Measurements from ENCODE around the gene DPH2. TPM values are rescaled to one million over a fixed set of nuclear protein-coding genes. Genes with fewer than 3 reads are reported as not detected.

Gene DPH2
- total and polyA plus RNA-seq, 2 of the 8 experiments (the other 6 are each of a cell fraction or from before 2014, with no cell fraction given) = 64.9 to 92.1 TPM

GRCh38 chr1:43986712-43987111 lies 16.9 kb downstream of the DPH2 start:
- H3K27ac ChIP-seq (ENCODE audit: low read depth, low read length) = no peak overlapping the region

More at GRCh38 chr1:43986712-43987111, 16.9 kb downstream of the DPH2 start:
- no peak overlapping the region for H2BK5ac ChIP-seq (ENCODE audit: low read depth, low read length)
- peaks cover 6% of the 10 kb centered on the region; the same call in 1 of the 2 replicates for H3K23me2 ChIP-seq (ENCODE audit: low read depth, low read length)
- FAIRE-seq = no peak
- H3K9ac ChIP-seq (replicated peaks in 1 of 4; ENCODE audit: extremely low read depth in 1 of 4, low read depth in 3 of 4, low read length in 3 of 4) = no peak overlapping the region
- no peak overlapping the region for H3K4me2 ChIP-seq (ENCODE audit: insufficient read depth in 1 of 2, low read depth in 2 of 2, low read length in 2 of 2)
- no peaks in the 10 kb centered on the region for H3K79me2 ChIP-seq (ENCODE audit: control insufficient read depth in 1 of 2, insufficient read depth in 2 of 2, low read length in 2 of 2)
- H2BK120ac ChIP-seq (replicated peaks; ENCODE audit: low read depth, low read length) = no peak overlapping the region
- H3K4me1 ChIP-seq (replicated peaks in 1 of 4; ENCODE audit: control insufficient read depth in 3 of 4, insufficient read depth in 4 of 4, low read length in 3 of 4) = peaks cover 0 to 5% (median 2%) of the 10 kb centered on the region in 4 experiments; a peak in 3 of 7 replicates
- no peaks in the 10 kb centered on the region for H3K9me3 ChIP-seq (ENCODE audit: insufficient read depth in 2 of 2, low read depth in 1 of 2, low read length in 1 of 2)
- no peak overlapping the region for H4K8ac ChIP-seq (ENCODE audit: extremely low read depth, insufficient read depth, low read length)
- DNase-seq (ENCODE audit: low read depth in 1 of 2, low spot score in 2 of 2) = no peak
- H3K23ac ChIP-seq (ENCODE audit: insufficient read length) = no peak overlapping the region
- no peak overlapping the region for H4K91ac ChIP-seq (replicated peaks; ENCODE audit: insufficient read length, low read length)
- no peak overlapping the region for H2AFZ ChIP-seq (ENCODE audit: low read length)
- H2BK12ac ChIP-seq (ENCODE audit: low read depth, low read length) = no peak overlapping the region
- POLR2A ChIA-PET (ENCODE audit: partially characterized antibody) = interaction anchor here (0.7 to 13.6 kb wide), 6 partner anchors 9 to 77 kb away, joined by 3 to 189 read pairs (median 4); partner anchors contain the start of genes ATP6V0B, B4GALT2, DPH2 and IPO13
- no peak overlapping the region for H2AK5ac ChIP-seq (ENCODE audit: low read depth, low read length)
- no peaks in the 10 kb centered on the region for H3K27me3 ChIP-seq (replicated peaks in 1 of 4; ENCODE audit: control insufficient read depth in 3 of 4, extremely low read depth in 1 of 4, insufficient read depth in 3 of 4, low read length in 3 of 4)
- peaks cover 8% of the 10 kb centered on the region for H3K79me1 ChIP-seq (ENCODE audit: low read depth, low read length)
- H3K4me3 ChIP-seq (ENCODE audit: extremely low read depth in 1 of 4, insufficient read depth in 2 of 4, low read depth in 3 of 4, low read length in 4 of 4) = no peak overlapping the region
- WGBS, 2 experiments (ENCODE audit: extremely low coverage in 1 of 2, insufficient coverage in 1 of 2, insufficient read length in 1 of 2, insufficient replicate concordance in 2 of 2, low coverage in 1 of 2, low lambda C conversion rate in 2 of 2, missing lambda C conversion rate in 1 of 2) = 84% methylated on average over 6 of the region's 6 CpGs; no CpG with 5 or more reads in 1 of the 2 experiments
- TF ChIP-seq CREB1 (IDR thresholded peaks at IDR 0.05) (no peak), HDAC2 (IDR thresholded peaks at IDR 0.05; ENCODE audit: borderline replicate concordance in 1 of 2, low read depth in 2 of 2, low read length in 2 of 2) (no peak), CBX5 (IDR thresholded peaks at IDR 0.05; ENCODE audit: low read depth, low read length) (no peak), NANOG (IDR thresholded peaks at IDR 0.05; ENCODE audit: insufficient read depth, low read depth, low read length, poor library complexity, severe bottlenecking) (no peak), CBX8 (IDR thresholded peaks at IDR 0.05; ENCODE audit: borderline replicate concordance, low read depth, low read length) (no peak), TBP (IDR thresholded peaks at IDR 0.05; ENCODE audit: low read depth, low read length) (no peak), CTBP2 (IDR thresholded peaks at IDR 0.05; ENCODE audit: borderline replicate concordance, insufficient read depth, insufficient read length, low read length) (no peak)
- TF ChIP-seq, protein P1, sequence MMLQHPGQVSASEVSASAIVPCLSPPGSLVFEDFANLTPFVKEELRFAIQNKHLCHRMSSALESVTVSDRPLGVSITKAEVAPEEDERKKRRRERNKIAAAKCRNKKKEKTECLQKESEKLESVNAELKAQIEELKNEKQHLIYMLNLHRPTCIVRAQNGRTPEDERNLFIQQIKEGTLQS (IDR thresholded peaks at IDR 0.05; ENCODE audit: insufficient read depth, low read depth, low read length) = no peak
- no peak overlapping the region for H3K56ac ChIP-seq (replicated peaks; ENCODE audit: insufficient read length, low read depth, low read length)
- H3K36me3 ChIP-seq (ENCODE audit: control insufficient read depth in 2 of 4, insufficient read depth in 4 of 4, low read length in 3 of 4) = peaks cover 0 to 18% (median 6%) of the 10 kb centered on the region in 4 experiments; a peak in 3 of 8 replicates
- CTCF ChIA-PET (ENCODE audit: partially characterized antibody) = interaction anchor here (0.9 to 21.8 kb wide), 9 partner anchors 10 to 274 kb away, joined by 3 to 478 read pairs (median 5); partner anchors contain the start of gene ATP6V0B
- H3K14ac ChIP-seq (ENCODE audit: insufficient read length) = no peak overlapping the region
- H4K20me1 ChIP-seq (replicated peaks in 1 of 2; ENCODE audit: control insufficient read depth in 1 of 2, insufficient read depth in 2 of 2, low read length in 2 of 2) = peaks cover 0 to 17% of the 10 kb centered on the region in 2 experiments
- no peak overlapping the region for H2BK15ac ChIP-seq (ENCODE audit: low read length)
- no peak overlapping the region for H2BK20ac ChIP-seq (ENCODE audit: low read length)
- H3K18ac ChIP-seq (ENCODE audit: extremely low read depth, low read length) = no peak overlapping the region
- H4K5ac ChIP-seq (ENCODE audit: insufficient read length, low read depth, low read length) = no peak overlapping the region
- H3K4ac ChIP-seq (replicated peaks; ENCODE audit: insufficient read length, low read depth, low read length) = no peak overlapping the region

All from H1 (cell line).